ENCODE measurements around the gene RBPMS2. TPM values are rescaled to one million over a fixed set of nuclear protein-coding genes. Genes with fewer than 3 reads are reported as not detected.

The RBPMS2 gene
- polyA plus RNA-seq, 1 of the 3 experiments (the other 2 are of a cell fraction): 6.5 TPM

GRCh38 chr15:64743691-64744090 lies 31.7 kb downstream of the RBPMS2 start:
- whole genome bisulfite sequencing (ENCODE audit: low lambda C conversion rate): 97% methylated on average over 11 of the region's 11 CpGs
- no peak overlapping the region for H3K4me3 ChIP-seq (ENCODE audit: low read depth in 2 of 2, low read length in 1 of 2)
- H4K20me1 ChIP-seq (ENCODE audit: insufficient read depth): no peaks in the 10 kb centered on the region
- H3K36me3 ChIP-seq (replicated peaks in 1 of 2; ENCODE audit: control insufficient read depth in 1 of 2, insufficient read depth in 2 of 2, low read length in 1 of 2): no peaks in the 10 kb centered on the region
- no peaks in the 10 kb centered on the region for H3K9me3 ChIP-seq
- no peaks in the 10 kb centered on the region for H3K27me3 ChIP-seq (ENCODE audit: insufficient read depth)
- DNase-seq: no peak
- no peaks in the 10 kb centered on the region for H3F3A ChIP-seq (replicated peaks; ENCODE audit: insufficient read depth)
- H3K4me2 ChIP-seq: no peak overlapping the region
- ChIA-PET CTCF (interaction anchor here (0.7 to 4.9 kb wide), 4 partner anchors 12 to 189 kb away, joined by 3 to 24 read pairs (median 11); no protein-coding TSS in a partner anchor), POLR2A (no interaction called here)
- TF ChIP-seq RCOR1 (IDR thresholded peaks at IDR 0.05; ENCODE audit: low read length) (no peak), YY1 (IDR thresholded peaks at IDR 0.05; ENCODE audit: low read depth) (no peak), SIN3A (IDR thresholded peaks at IDR 0.05; ENCODE audit: borderline replicate concordance, low read depth, low read length) (no peak), USF1 (IDR thresholded peaks at IDR 0.05; ENCODE audit: borderline replicate concordance, low read depth) (no peak), TCF12 (IDR thresholded peaks at IDR 0.05) (no peak), NFIC (IDR thresholded peaks at IDR 0.05; ENCODE audit: borderline replicate concordance) (no peak), RXRA (IDR thresholded peaks at IDR 0.05; ENCODE audit: borderline replicate concordance, low read depth) (no peak), RAD21 (IDR thresholded peaks at IDR 0.05; ENCODE audit: low read length) (no peak), ELF1 (IDR thresholded peaks at IDR 0.05) (no peak), EZH2phosphoT487 (IDR thresholded peaks at IDR 0.05; ENCODE audit: borderline replicate concordance, low read depth) (no peak), SMC3 (IDR thresholded peaks at IDR 0.05; ENCODE audit: low read depth, low read length) (no peak), IRF3 (IDR thresholded peaks at IDR 0.05; ENCODE audit: low read depth, low read length) (no peak), GABPA (IDR thresholded peaks at IDR 0.05; ENCODE audit: low read depth) (no peak), FOXJ3 (CRISPR knock-in tag; IDR thresholded peaks at IDR 0.05) (no peak)
- TF ChIP-seq, protein P1, sequence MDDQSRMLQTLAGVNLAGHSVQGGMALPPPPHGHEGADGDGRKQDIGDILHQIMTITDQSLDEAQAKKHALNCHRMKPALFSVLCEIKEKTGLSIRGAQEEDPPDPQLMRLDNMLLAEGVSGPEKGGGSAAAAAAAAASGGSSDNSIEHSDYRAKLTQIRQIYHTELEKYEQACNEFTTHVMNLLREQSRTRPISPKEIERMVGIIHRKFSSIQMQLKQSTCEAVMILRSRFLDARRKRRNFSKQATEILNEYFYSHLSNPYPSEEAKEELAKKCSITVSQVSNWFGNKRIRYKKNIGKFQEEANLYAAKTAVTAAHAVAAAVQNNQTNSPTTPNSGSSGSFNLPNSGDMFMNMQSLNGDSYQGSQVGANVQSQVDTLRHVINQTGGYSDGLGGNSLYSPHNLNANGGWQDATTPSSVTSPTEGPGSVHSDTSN (IDR thresholded peaks at IDR 0.05): no peak
- TF ChIP-seq, protein P2, sequence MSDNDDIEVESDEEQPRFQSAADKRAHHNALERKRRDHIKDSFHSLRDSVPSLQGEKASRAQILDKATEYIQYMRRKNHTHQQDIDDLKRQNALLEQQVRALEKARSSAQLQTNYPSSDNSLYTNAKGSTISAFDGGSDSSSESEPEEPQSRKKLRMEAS (IDR thresholded peaks at IDR 0.05; ENCODE audit: low read depth): no peak
- TF ChIP-seq, protein P3, sequence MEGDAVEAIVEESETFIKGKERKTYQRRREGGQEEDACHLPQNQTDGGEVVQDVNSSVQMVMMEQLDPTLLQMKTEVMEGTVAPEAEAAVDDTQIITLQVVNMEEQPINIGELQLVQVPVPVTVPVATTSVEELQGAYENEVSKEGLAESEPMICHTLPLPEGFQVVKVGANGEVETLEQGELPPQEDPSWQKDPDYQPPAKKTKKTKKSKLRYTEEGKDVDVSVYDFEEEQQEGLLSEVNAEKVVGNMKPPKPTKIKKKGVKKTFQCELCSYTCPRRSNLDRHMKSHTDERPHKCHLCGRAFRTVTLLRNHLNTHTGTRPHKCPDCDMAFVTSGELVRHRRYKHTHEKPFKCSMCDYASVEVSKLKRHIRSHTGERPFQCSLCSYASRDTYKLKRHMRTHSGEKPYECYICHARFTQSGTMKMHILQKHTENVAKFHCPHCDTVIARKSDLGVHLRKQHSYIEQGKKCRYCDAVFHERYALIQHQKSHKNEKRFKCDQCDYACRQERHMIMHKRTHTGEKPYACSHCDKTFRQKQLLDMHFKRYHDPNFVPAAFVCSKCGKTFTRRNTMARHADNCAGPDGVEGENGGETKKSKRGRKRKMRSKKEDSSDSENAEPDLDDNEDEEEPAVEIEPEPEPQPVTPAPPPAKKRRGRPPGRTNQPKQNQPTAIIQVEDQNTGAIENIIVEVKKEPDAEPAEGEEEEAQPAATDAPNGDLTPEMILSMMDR (IDR thresholded peaks at IDR 0.05): no peak
- no peaks in the 10 kb centered on the region; a peak in 1 of 4 replicates for H3K4me1 ChIP-seq (ENCODE audit: control insufficient read depth in 1 of 2, insufficient read depth in 2 of 2, low read depth in 1 of 2, low read length in 1 of 2)
- H3K79me2 ChIP-seq (ENCODE audit: insufficient read depth): no peaks in the 10 kb centered on the region
- no peak overlapping the region for H2AFZ ChIP-seq (ENCODE audit: low read depth)
- H3K27ac ChIP-seq (ENCODE audit: low read depth in 2 of 2, low read length in 1 of 2): no peak overlapping the region
- no peaks in the 10 kb centered on the region for H3K9me2 ChIP-seq
- H3K9ac ChIP-seq: no peak overlapping the region
